ENCODE data around the gene RAB6A.
"Not testable (repeated sequence)": the region's sequence is repeated elsewhere in the genome, so short reads cannot be mapped to it uniquely, and the experiment has no call there.

Gene RAB6A

GRCh38 chr11:73792584-73792983 lies 31.7 kb upstream of the RAB6A start:
- no peak overlapping the region for H3K4me3 ChIP-seq
- no peak for DNase-seq (ENCODE audit: low read depth, low spot score)
- no peak overlapping the region for H3K27ac ChIP-seq
- no peak overlapping the region for H3K9ac ChIP-seq (ENCODE audit: insufficient read length)
- no peak for TF ChIP-seq POLR2AphosphoS5 (IDR thresholded peaks at IDR 0.05; ENCODE audit: borderline replicate concordance, low read depth, low read length)
- TF ChIP-seq EZH2 (IDR thresholded peaks at IDR 0.05): no peak
- no peak for TF ChIP-seq FOXP2 (optimal IDR thresholded peaks at IDR 0.05; ENCODE audit: control extremely low read depth, extremely low read length, insufficient read depth)
- H3K36me3 ChIP-seq (ENCODE audit: insufficient read depth, low read length): peaks cover 15% of the 10 kb centered on the region
- no peaks in the 10 kb centered on the region for H3K9me3 ChIP-seq (ENCODE audit: low read depth, low read length)

GRCh38 chr11:73789279-73789670 lies 28.4 kb upstream of the RAB6A start:
- DNase-seq (ENCODE audit: low read depth, low spot score): no peak
- no peak for TF ChIP-seq POLR2AphosphoS5 (IDR thresholded peaks at IDR 0.05; ENCODE audit: borderline replicate concordance, low read depth, low read length)
- no peak for TF ChIP-seq FOXP2 (optimal IDR thresholded peaks at IDR 0.05; ENCODE audit: control extremely low read depth, extremely low read length, insufficient read depth)
- no peak for TF ChIP-seq EZH2 (IDR thresholded peaks at IDR 0.05)
- Histone ChIP-seq H3K9ac (ENCODE audit: insufficient read length) (peak overlapping the region; percentile 95), H3K4me3 (peak overlapping the region; percentile 95), H3K27ac (peak overlapping the region; percentile 99), H3K9me3 (ENCODE audit: low read depth, low read length) (no peaks in the 10 kb centered on the region), H3K36me3 (ENCODE audit: insufficient read depth, low read length) (peaks cover 15% of the 10 kb centered on the region)

GRCh38 chr11:73787643-73788558 lies 27.0 kb upstream of the RAB6A start, which contains the start of gene MRPL48:
Gene MRPL48 (plus strand): TSS chr11:73787874. CDS start chr11:73787972, 98 bp downstream.
- no peaks in the 10 kb centered on the region for H3K9me3 ChIP-seq (ENCODE audit: low read depth, low read length)

GRCh38 chr11:73787051-73787642 lies 26.3 kb upstream of the RAB6A start:
- peak overlapping the region; percentile 95 for H3K9ac ChIP-seq (ENCODE audit: insufficient read length)
- no peaks in the 10 kb centered on the region for H3K9me3 ChIP-seq (ENCODE audit: low read depth, low read length)
- peaks cover 11% of the 10 kb centered on the region for H3K36me3 ChIP-seq (ENCODE audit: insufficient read depth, low read length)
- TF ChIP-seq EZH2 (IDR thresholded peaks at IDR 0.05) (no peak), FOXP2 (optimal IDR thresholded peaks at IDR 0.05; ENCODE audit: control extremely low read depth, extremely low read length, insufficient read depth) (no peak), POLR2AphosphoS5 (IDR thresholded peaks at IDR 0.05; ENCODE audit: borderline replicate concordance, low read depth, low read length) (no peak)
- peak overlapping the region; percentile 99 for H3K27ac ChIP-seq
- DNase-seq (ENCODE audit: low read depth, low spot score): no peak
- peak overlapping the region; percentile 95 for H3K4me3 ChIP-seq

More at GRCh38 chr11:73787643-73788558, 27.0 kb upstream of the RAB6A start, which contains the start of gene MRPL48:
- Histone ChIP-seq H3K36me3 (ENCODE audit: insufficient read depth, low read length) (peaks cover 15% of the 10 kb centered on the region), H3K4me3 (peak within 1 kb of the TSS; percentile 95), H3K9ac (ENCODE audit: insufficient read length) (peak within 1 kb of the TSS; percentile 95), H3K27ac (peak within 1 kb of the TSS; percentile 99)
- TF ChIP-seq FOXP2 (optimal IDR thresholded peaks at IDR 0.05; ENCODE audit: control extremely low read depth, extremely low read length, insufficient read depth): peak; percentile 88
- TF ChIP-seq EZH2 (IDR thresholded peaks at IDR 0.05): no peak
- peak; percentile 93 for TF ChIP-seq POLR2AphosphoS5 (IDR thresholded peaks at IDR 0.05; ENCODE audit: borderline replicate concordance, low read depth, low read length)
- peak; percentile 90 for DNase-seq (ENCODE audit: low read depth, low spot score)

GRCh38 chr11:73785467-73785866 lies 24.6 kb upstream of the RAB6A start:
- H3K9me3 ChIP-seq (ENCODE audit: low read depth, low read length); H3K36me3 ChIP-seq (ENCODE audit: insufficient read depth, low read length); H3K9ac ChIP-seq (ENCODE audit: insufficient read length); H3K4me3 ChIP-seq; DNase-seq (ENCODE audit: low read depth, low spot score): not testable (repeated sequence)
- peak overlapping the region; percentile 64 for H3K27ac ChIP-seq

GRCh38 chr11:73784734-73785133 lies 23.9 kb upstream of the RAB6A start:
- no peaks in the 10 kb centered on the region for H3K9me3 ChIP-seq (ENCODE audit: low read depth, low read length)
- no peak overlapping the region for H3K4me3 ChIP-seq
- peak overlapping the region; percentile 36 for H3K9ac ChIP-seq (ENCODE audit: insufficient read length)
- TF ChIP-seq POLR2AphosphoS5 (IDR thresholded peaks at IDR 0.05; ENCODE audit: borderline replicate concordance, low read depth, low read length) (no peak), EZH2 (IDR thresholded peaks at IDR 0.05) (no peak), FOXP2 (optimal IDR thresholded peaks at IDR 0.05; ENCODE audit: control extremely low read depth, extremely low read length, insufficient read depth) (no peak)
- H3K27ac ChIP-seq: peak overlapping the region; percentile 64
- peaks cover 7% of the 10 kb centered on the region; the same call in 1 of the 2 replicates for H3K36me3 ChIP-seq (ENCODE audit: insufficient read depth, low read length)
- DNase-seq (ENCODE audit: low read depth, low spot score): no peak

GRCh38 chr11:73784080-73784634 lies 23.3 kb upstream of the RAB6A start:
- H3K9ac ChIP-seq (ENCODE audit: insufficient read length): peak overlapping the region; percentile 36
- H3K36me3 ChIP-seq (ENCODE audit: insufficient read depth, low read length): peaks cover under 1% of the 10 kb centered on the region; the same call in 1 of the 2 replicates
- peak overlapping the region; percentile 64 for H3K27ac ChIP-seq
- no peaks in the 10 kb centered on the region for H3K9me3 ChIP-seq (ENCODE audit: low read depth, low read length)
- no peak overlapping the region for H3K4me3 ChIP-seq
- TF ChIP-seq POLR2AphosphoS5 (IDR thresholded peaks at IDR 0.05; ENCODE audit: borderline replicate concordance, low read depth, low read length): no peak
- TF ChIP-seq FOXP2 (optimal IDR thresholded peaks at IDR 0.05; ENCODE audit: control extremely low read depth, extremely low read length, insufficient read depth): no peak
- no peak for TF ChIP-seq EZH2 (IDR thresholded peaks at IDR 0.05)
- no peak for DNase-seq (ENCODE audit: low read depth, low spot score)

GRCh38 chr11:73783483-73784020 lies 22.7 kb upstream of the RAB6A start:
- H3K9ac ChIP-seq (ENCODE audit: insufficient read length): no peak overlapping the region
- peak overlapping the region; percentile 64 for H3K27ac ChIP-seq
- H3K36me3 ChIP-seq (ENCODE audit: insufficient read depth, low read length): no peaks in the 10 kb centered on the region

More at GRCh38 chr11:73783483-73784020, 22.7 kb upstream of the RAB6A start:
- Histone ChIP-seq H3K9me3 (ENCODE audit: low read depth, low read length) (no peaks in the 10 kb centered on the region; the same call in 1 of the 2 replicates), H3K4me3 (no peak overlapping the region)
- TF ChIP-seq POLR2AphosphoS5 (IDR thresholded peaks at IDR 0.05; ENCODE audit: borderline replicate concordance, low read depth, low read length) (no peak), EZH2 (IDR thresholded peaks at IDR 0.05) (no peak), FOXP2 (optimal IDR thresholded peaks at IDR 0.05; ENCODE audit: control extremely low read depth, extremely low read length, insufficient read depth) (no peak)
- DNase-seq (ENCODE audit: low read depth, low spot score): no peak
